Cardiac septum (tissue), 1 donor: ENCODE data around the gene MUS81. TPM values are rescaled to one million over a fixed set of nuclear protein-coding genes. Genes with fewer than 3 reads are reported as not detected.
"Not testable (repeated sequence)": the region's sequence is repeated elsewhere in the genome, so short reads cannot be mapped to it uniquely, and the experiment has no call there.

Experiments
- DNase-seq: peaks from one replicate; pipeline ENCODE4 v3.0.0-alpha.2; 2020; ENCODE audit warnings: low spot score
- intact Hi-C: fragments of 100-400 bp; cut with DNase I; formaldehyde crosslinking; loops from one replicate; pipeline ENCODE4 v1.14.0; 2022
- total RNA-seq: library from RNA; stranded (reverse); fragmentation: NEBNext Ultra II Directional; extraction: Animal tissue kit (Norgen Biotek cat#: 25700); gene quantifications from one replicate; pipeline ENCODE4 v1.2.1, GENCODE V29; 2021
- donor health status: DM: no; HTN: no; CAD: no.

The MUS81 gene
- total RNA-seq, 1 donor from 2014 or later, result 37.6 TPM

DNA sequence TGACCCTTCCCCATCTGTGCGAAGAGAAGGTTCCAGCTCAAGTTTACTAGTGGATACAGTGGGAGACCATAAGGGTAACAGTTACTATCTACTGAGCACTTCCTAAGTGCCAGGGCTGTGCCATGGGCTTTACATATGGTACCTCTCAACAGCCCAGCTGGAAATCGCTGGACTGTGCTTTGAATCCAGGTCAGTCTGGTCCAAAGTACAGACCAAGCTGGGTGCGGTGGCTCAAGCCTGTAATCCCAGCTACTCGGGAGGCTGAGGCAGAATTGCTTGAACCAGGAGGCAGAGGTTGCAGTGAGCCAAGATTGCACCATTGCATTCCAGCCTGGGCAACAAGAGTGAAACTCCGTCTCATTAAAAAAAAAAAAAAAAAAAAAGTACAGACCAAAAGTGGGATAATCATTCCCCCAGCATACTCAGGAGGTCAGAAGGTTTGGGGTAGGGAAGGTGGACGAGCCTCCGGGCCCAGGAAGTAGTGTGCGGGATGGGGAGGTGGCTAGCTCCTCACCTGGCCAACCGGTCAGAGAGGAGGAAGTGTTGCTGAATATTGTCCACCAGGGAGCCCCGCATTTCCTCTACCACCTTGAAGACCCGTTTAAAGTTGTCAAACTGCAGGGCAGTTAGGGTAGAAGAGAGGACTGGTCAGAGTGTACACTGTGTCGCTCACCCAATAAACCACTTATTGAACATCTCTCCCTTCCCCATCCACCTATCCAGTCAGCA is 25.7 kb downstream of the MUS81 start:
- intact Hi-C loops, result loop anchor here (2.0 kb wide), 1 partner anchor 103 kb away; no protein-coding TSS in a partner anchor
- no peak for DNase-seq

- DNase-seq, result no peak
- intact Hi-C loops, result no loop called here
Observed at GRCh38 chr11:65886826-65887722, 26.8 kb downstream of the MUS81 start.

DNA sequence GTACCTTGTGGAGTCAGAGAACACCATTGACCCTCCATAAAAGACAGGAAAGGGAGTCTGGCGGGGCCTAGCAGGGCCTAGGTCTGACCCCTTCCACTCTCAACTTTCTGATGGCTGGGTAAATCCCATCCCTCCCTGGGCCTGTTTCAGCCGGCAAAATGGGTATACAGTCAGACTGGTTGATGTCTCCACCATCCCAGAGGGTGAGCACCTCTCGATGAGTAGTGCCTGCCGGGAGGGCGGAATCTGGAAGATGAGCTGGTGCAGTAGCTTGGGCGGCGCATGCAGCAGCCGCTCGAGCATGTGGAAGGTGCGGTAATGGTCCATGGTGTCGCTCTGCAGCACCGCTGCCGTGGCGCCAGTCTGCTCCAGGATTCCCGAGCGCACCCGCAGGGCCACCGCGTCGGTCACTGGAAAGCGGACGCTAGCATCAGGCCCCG is 27.5 kb downstream of the MUS81 start:
- DNase-seq, result no peak
- intact Hi-C loops, result loop anchor here (1.0 to 2.0 kb wide), 4 partner anchors 15 to 73 kb away; partner anchors contain the start of genes C11orf68, DRAP1, EFEMP2 and MUS81

DNA sequence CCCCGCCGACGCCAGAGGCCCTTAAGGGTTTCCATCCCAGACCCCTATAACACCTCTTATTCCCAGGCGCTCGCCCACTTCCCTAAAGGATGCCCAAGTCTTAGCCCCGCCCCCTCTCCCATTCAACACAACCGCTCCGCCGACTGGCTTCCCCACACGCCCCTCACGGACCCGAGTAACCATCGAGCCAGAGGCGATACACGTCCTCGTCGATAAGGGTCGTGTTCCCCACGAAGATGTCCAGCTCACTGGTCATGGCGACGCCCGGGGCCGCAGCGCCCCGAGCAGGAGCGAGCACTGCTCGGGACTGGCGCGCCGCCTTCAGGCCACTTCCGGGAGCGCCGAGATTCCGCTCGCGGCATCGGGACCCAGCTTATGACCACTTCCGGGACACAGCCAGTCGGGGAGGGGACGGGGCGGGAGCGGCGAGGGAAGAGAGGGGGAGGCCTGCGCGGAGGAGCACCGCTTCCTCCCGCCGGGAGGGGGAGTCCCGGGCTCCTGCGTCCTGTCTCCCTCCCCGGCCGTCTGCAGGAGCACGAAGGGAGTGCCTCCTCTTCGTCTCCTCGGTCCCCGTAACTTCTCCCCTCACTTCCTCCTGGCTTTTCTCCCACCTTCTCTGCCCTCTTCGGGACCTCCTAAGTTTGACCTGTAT is 28.1 kb downstream of the MUS81 start, which contains the start of gene FIBP:
Gene FIBP, minus strand, starts transcription at position 309 of the 652 bp plus-strand sequence. Its CDS starts 53 bp downstream, at position 256.
- DNase-seq, result peak; percentile 99
- intact Hi-C loops, result loop anchor here (1.0 to 2.0 kb wide), 4 partner anchors 15 to 73 kb away; partner anchors contain the start of genes C11orf68, DRAP1, EFEMP2 and MUS81

DNA sequence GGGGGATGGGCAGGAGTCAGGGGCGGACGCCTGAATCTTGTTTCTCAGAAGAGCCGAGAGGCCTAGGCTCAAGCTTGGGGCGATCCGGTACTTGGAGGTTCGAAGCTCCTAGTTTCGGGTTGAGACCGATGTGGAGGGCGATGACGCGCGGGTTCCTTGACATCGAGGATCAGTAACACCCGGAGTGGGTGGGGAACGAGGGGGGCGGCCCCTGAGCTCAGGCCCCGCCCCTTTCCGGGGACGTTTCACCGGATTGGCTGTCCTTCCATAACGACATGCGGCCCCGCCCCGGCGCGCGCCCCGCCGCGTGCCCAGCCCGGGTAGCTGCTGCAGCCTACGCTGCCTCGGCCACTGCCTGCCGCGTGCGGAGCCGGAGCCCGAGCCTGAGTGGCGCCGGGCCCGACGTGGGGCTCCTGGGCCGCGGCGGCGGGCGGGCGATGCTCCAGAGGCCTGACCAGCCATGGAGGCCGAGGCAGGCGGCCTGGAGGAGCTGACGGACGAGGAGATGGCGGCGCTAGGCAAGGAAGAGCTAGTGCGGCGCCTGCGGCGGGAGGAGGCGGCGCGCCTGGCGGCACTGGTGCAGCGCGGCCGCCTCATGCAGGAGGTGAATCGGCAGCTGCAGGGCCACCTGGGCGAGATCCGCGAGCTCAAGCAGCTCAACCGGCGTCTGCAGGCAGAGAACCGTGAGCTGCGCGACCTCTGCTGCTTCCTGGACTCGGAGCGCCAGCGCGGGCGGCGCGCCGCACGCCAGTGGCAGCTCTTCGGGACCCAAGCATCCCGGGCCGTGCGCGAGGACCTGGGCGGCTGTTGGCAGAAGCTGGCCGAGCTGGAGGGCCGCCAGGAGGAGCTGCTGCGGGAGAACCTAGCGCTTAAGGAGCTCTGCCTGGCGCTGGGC is 30.3 kb downstream of the MUS81 start, which contains the start of gene CCDC85B:
Gene CCDC85B, plus strand, starts transcription at position 350 of the 895 bp plus-strand sequence. Its CDS starts 111 bp downstream, at position 461.
- intact Hi-C loops, result no loop called here
- peak; percentile 99 for DNase-seq

DNA sequence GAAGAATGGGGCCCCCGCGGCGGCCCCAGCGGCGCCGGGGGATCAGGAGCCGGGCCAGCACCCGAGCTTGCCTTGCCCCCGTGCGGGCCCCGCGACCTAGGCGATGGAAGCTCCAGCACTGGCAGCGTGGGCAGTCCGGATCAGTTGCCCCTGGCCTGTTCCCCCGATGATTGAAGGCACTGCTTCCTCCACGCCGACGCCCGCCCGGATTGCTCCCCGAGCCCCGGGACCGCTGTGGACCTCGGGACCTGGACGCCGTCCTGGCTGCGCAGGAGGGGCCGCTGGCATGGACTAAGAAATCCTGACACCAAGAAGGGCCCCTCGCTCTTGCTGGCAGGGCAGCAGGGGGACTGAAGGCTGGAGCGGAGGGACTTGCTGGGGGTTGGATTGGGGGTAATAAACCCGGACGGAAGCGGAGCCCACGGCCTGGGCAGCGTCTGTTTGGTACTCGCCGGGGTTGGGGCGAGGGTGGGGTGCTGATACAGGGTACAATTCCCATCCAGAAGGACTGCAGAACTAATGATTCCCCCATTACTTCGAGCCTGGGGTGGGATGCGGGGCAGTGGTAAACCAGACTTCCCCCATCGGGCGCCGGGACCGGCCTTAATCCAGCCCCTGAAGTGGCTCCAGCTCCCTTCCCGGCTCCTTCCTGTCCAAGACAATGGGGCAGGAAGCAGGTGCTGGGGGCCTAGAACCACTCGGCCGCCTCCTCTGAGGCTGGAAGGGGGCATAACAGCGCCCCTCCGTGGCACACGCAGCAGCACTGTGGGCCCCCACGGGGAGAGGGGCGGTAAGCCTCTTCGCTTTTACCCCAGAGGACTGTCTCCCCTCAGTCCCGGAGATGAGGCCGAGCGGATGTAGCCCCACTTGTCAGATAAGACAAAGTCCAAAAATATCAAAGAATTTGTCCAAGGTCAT is 31.2 kb downstream of the MUS81 start:
- intact Hi-C loops, result no loop called here
- DNase-seq, result peak; percentile 87

DNA sequence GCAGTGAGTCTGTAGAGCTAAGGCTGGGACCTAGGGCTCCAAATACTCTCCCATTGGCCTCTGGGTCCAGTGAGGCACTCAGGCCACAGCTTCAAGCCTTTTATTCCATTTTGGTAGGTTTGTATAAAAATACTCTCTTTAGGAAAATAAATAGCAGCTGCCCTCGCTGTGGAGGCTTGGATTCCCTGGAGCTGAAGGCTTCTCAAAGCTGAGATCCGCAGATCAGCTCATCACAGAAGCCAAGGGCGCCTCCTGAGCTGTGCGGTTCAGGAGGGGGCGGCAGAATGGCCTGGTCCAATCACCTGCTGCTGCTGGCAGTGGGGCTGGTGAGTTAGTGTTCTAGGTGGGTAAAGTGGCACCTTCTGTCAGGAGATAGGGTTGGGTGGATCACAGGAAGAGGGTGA is 31.9 kb downstream of the MUS81 start:
- DNase-seq, intact Hi-C loops: not testable (repeated sequence)

DNA sequence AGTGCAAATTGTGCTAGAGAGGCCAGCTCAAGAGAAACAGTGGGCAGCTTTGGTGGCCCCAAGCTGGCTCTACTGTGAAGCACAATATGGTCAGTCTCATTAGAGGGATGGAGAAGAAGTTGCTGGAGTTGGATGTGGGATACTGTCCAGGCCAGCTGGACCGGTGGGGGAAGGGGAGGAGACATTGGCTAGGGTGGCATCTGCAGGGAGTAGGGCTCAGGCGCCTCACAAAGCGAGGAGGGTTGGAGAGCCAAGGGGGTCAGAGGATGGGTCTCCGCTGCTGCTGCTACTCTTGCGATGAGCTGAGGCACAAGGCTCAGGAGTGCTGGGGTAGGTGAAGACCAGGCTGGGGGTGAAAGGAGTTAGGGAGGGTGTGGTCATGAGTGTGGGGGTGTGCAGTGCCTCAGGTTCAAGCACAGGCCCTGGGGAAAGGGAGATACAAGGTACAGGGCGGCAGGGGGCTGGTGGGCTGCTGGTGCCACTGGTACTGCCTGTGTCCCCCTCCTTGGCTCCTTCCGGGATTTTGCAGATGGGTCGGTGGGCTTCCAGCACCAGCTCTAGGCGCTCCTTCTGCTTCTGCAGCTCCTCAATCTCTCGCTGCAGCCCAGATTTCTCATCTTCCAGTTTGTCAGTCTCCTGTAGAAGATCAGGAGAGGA is 32.6 kb downstream of the MUS81 start:
- no peak for DNase-seq
- intact Hi-C loops, result no loop called here

- DNase-seq, result peak; percentile 92
- intact Hi-C loops, result no loop called here
Observed at GRCh38 chr11:65894034-65894591, 33.9 kb downstream of the MUS81 start.

GRCh38 chr11:65895482-65895981 is 35.3 kb downstream of the MUS81 start:
- DNase-seq, result no peak
- intact Hi-C loops, result no loop called here

DNA sequence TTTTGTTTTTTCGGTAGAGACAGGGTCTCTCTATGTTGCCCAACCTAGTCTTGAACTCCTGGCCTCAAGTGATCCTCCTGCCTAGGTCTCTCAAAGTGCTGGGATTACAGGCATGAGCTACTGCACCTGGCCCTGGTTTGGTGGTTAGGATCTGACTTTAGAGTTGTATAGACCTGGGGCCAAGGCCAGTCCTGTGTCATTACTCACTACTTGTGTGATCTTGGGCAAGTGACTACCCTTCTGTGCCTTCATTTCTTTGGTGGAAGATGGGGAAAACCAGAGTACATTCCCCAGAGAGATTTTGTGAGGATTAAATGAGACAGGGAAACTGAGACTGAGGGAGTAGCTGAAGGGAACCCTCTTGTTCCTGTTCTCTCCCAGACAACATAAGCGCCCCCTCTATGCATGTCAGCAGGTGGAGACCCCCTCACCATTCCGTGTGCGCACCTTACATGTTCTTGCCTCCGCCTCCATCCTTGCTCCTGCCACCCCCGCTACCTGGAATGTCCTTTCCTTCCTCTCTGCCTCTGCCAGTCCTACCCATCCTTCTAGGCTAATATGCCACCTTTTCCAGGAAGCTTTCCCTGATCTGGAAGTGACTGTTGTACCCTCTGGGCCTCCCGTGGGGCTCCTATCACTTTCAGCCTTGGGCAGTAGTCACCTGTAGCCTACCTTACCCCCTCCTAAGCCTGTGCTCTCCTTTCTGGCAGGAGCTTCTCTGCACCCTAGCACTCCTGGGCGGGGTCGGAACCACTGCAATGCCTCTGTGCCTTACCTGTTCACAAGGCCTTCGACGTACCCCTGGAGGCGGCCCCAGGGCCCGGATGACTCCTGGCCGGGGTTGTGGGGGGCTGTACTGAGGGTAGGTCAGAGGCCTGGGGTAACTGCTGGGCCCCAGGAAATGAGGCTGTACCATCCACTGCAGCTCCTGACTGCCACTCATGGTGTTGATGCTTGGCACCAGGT is 36.1 kb downstream of the MUS81 start:
- intact Hi-C loops, result no loop called here
- DNase-seq, result no peak

DNA sequence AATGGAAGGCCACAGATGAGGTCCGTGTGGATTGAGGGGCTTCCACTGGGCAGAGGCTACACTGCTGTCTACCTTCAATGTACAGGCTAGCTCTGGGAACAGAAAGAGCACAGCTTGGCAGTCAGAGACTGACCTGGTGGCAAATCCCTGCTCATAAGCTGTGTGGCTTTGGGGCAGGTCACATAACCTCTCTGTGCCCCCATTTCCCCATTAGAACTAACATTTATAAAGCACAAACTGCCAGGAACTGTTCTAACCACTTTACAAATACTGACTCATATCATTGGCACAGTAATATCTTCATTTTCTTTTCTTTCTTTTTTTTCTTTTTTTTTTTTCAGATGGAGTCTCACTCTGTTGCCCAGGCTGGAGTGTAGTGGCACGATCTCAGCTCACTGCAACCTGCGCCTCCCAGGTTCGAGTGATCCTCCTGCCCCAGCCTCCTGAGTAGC is 36.8 kb downstream of the MUS81 start:
- no peak for DNase-seq
- intact Hi-C loops, result no loop called here

- intact Hi-C loops, result no loop called here
- no peak for DNase-seq
Observed at GRCh38 chr11:65898656-65899355, 38.6 kb downstream of the MUS81 start.

DNA sequence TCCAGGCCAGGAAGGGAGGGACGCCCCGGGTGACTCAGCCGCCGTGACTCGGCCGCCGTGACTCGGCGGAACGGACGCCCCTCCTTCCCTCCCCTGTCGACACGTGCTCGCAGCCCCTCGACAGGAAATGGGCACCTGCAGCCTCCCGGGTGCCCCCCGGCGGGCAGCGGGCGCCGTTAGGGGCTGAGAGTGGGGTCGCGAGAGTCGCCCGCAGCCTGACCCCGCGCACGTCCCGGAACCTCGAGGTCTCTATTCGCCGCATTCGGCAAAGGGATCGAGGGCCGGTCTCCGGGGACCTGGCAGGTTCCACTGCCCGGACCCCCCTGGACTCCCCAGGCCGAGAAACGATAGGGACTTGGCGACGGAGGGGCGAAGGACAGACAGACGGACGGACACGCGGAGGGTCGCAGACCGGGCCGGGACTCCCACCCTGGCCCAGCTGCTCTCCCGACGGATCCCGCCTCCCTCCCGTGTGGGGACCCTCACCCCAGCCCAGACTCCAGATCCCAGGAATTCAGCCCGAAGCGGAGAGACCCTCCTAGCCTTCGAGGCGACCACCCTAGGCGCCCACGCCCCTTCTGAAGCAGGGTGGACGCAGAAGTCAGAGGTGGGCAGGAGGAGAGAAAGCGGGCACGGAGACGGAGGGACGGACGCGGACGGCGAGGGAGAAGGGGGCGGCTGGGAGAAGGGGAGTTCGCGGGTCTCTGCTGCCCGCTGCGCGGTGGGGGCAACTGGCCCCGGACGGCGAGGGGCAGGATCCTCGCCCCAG is 39.3 kb downstream of the MUS81 start:
- peak; percentile 89 for DNase-seq
- intact Hi-C loops, result no loop called here
